CD4-positive, alpha-beta T cell (primary cell): ENCODE measurements around the gene CROCC2. TPM values are rescaled to one million over a fixed set of nuclear protein-coding genes. Genes with fewer than 3 reads are reported as not detected.

ENCODE experiments used
- ATAC-seq: fragments of 200-7000 bp; cut with Tn5 transposase; one replicate; pipeline ENCODE4 v1.10.0; 2022; ENCODE audit warnings: mild to moderate bottlenecking; ENCODE audit not compliant: poor library complexity
- CTCF ChIA-PET: fragments of 350-600 bp; sonication (Branson Sonifier 250); formaldehyde crosslinking; loops from one replicate; lab custom pipeline; 2021; ENCODE audit warnings: antibody characterized with exemption, inconsistent platforms; lab: Charles Lee
- POLR2A ChIA-PET: fragments of 350-600 bp; sonication (Branson Sonifier 250); formaldehyde crosslinking; loops from one replicate; lab custom pipeline; 2021; ENCODE audit warnings: antibody characterized with exemption, inconsistent platforms; lab: Charles Lee
- DNase-seq, 14 experiments: peaks; one replicate each; pipeline ENCODE4 v3.0.0-alpha.2; 2013 to 2020; ENCODE audit warnings: mixed read lengths in 2 of 14
- H3K27ac ChIP-seq, 2 donors: one replicate each; pipeline versions ENCODE4 v1.5.1 to v1.7.0; 2013; ENCODE audit warnings: low read length in 2 of 2, low read depth in 1 of 2, mild to moderate bottlenecking in 1 of 2
- H3K27me3 ChIP-seq, 2 experiments: 1 replicate in 1 of 2; 2 replicates in 1 of 2; pipeline versions ENCODE4 v1.6.1 to v1.7.0; 2013; ENCODE audit warnings: low read length in 2 of 2, control low read depth in 1 of 2, mild to moderate bottlenecking in 1 of 2, moderate library complexity in 1 of 2; ENCODE audit not compliant: insufficient read depth in 2 of 2, control insufficient read depth in 1 of 2
- H3K36me3 ChIP-seq: one replicate; pipeline ENCODE4 v1.6.1; 2013; ENCODE audit warnings: low read length, control low read depth; ENCODE audit not compliant: insufficient read depth
- H3K4me1 ChIP-seq: one replicate; pipeline ENCODE4 v1.6.1; 2013; ENCODE audit warnings: low read length, control low read depth; ENCODE audit not compliant: insufficient read depth
- H3K4me3 ChIP-seq: one replicate; pipeline ENCODE4 v1.5.1; 2013; ENCODE audit warnings: mild to moderate bottlenecking, low read length, moderate library complexity
- H3K9me3 ChIP-seq, 2 experiments: 1 replicate in 1 of 2; 2 replicates in 1 of 2; pipeline versions ENCODE4 v1.6.1 to v1.7.0; 2013; ENCODE audit warnings: low read length in 2 of 2, mild to moderate bottlenecking in 2 of 2, control low read depth in 1 of 2, moderate library complexity in 1 of 2; ENCODE audit not compliant: control insufficient read depth in 1 of 2, insufficient read depth in 1 of 2
- H3K27ac Mint-ChIP-seq: one replicate; pipeline ENCODE4 v1.8.0; 2020; ENCODE audit warnings: mixed read lengths
- H3K27me3 Mint-ChIP-seq: one replicate; pipeline ENCODE4 v1.8.0; 2021; ENCODE audit warnings: mixed read lengths
- H3K36me3 Mint-ChIP-seq: one replicate; pipeline ENCODE4 v1.8.0; 2021; ENCODE audit warnings: low read depth, mixed read lengths
- H3K4me1 Mint-ChIP-seq: one replicate; pipeline ENCODE4 v1.8.0; 2021; ENCODE audit warnings: low read depth, mixed read lengths
- H3K4me3 Mint-ChIP-seq: one replicate; pipeline ENCODE4 v1.8.0; 2020; ENCODE audit warnings: mild to moderate bottlenecking, mixed read lengths
- H3K9me3 Mint-ChIP-seq: one replicate; pipeline ENCODE4 v1.8.0; 2020; ENCODE audit warnings: mixed read lengths
- intact Hi-C, 2 experiments: fragments of 100-400 bp; cut with DNase I in 1 of 2; cut with micrococcal nuclease in 1 of 2; formaldehyde crosslinking; loops; one replicate each; pipeline versions ENCODE4 v1.15.1 to v1.9.0; 2023 to 2025; cut with DNase I, micrococcal nuclease
- total RNA-seq, 174 experiments: library from RNA in 2 of 174; stranded (reverse) in 2 of 174; gene quantifications; one replicate each; pipeline ENCODE4 v1.2.3 and lab custom pipeline; 2021 to 2026
- TF ChIP-seq, protein P1 (sequence below): fragments of 200-600 bp; IDR thresholded peaks from one replicate; pipeline ENCODE4 v1.8.0; 2022; ENCODE audit warnings: antibody characterized with exemption, mild to moderate bottlenecking

Gene CROCC2
- total RNA-seq, 2 experiments from 2014 or later, result not detected

DNA sequence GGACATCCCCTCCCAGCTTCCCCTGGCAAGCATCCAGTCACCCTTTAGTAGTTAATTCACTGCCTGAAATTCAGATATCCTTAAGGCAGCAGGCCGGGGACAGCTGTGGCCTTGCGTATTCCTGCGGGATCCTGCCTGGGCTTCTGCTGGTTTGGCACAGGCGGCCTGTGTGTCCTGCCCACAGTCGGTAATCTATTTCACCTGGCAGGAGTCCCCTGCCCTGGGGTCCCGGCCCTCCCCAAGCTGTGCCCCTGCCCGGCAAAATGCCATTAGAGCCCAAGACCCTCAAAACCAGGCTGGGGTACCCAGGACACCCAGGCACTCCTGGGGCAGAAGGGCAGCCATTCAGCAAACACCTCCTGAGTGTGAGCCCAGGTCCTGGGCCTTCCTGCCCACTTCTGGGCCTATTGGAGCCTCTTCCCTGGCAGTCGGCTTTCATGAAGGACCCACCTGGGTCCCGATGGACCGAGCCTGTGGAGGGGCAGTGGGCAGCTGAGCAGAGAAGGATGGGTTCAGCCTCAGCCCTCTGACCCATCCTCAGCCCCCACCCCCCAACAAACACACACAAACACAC, 11.6 kb downstream of the CROCC2 start:
- TF ChIP-seq, protein P1, sequence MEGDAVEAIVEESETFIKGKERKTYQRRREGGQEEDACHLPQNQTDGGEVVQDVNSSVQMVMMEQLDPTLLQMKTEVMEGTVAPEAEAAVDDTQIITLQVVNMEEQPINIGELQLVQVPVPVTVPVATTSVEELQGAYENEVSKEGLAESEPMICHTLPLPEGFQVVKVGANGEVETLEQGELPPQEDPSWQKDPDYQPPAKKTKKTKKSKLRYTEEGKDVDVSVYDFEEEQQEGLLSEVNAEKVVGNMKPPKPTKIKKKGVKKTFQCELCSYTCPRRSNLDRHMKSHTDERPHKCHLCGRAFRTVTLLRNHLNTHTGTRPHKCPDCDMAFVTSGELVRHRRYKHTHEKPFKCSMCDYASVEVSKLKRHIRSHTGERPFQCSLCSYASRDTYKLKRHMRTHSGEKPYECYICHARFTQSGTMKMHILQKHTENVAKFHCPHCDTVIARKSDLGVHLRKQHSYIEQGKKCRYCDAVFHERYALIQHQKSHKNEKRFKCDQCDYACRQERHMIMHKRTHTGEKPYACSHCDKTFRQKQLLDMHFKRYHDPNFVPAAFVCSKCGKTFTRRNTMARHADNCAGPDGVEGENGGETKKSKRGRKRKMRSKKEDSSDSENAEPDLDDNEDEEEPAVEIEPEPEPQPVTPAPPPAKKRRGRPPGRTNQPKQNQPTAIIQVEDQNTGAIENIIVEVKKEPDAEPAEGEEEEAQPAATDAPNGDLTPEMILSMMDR, result no peak
- POLR2A ChIA-PET, result no interaction called here
- no peak for ATAC-seq
- Mint-ChIP-seq H3K27me3 (peaks cover 4% of the 10 kb centered on the region), H3K9me3 (no peaks in the 10 kb centered on the region), H3K4me1 (no peaks in the 10 kb centered on the region), H3K27ac (no peak overlapping the region), H3K36me3 (no peaks in the 10 kb centered on the region), H3K4me3 (no peak overlapping the region)
- H3K9me3 ChIP-seq, result peaks cover 0 to 4% of the 10 kb centered on the region in 2 experiments
- no peaks in the 10 kb centered on the region for H3K36me3 ChIP-seq
- H3K27me3 ChIP-seq, result peaks cover 27 to 31% of the 10 kb centered on the region in 2 experiments
- DNase-seq, result peak in 3 of 14 experiments; percentile 1 to 28 (median 4)
- H3K4me3 ChIP-seq, result no peak overlapping the region
- peaks cover 3% of the 10 kb centered on the region for H3K4me1 ChIP-seq
- CTCF ChIA-PET, result no interaction called here
- no peak overlapping the region for H3K27ac ChIP-seq
- intact Hi-C loops, result loop anchor here (10.0 kb wide), 2 partner anchors 157 to 237 kb away; partner anchors contain the start of gene PPP1R7 (in 1 of the 2)

DNA sequence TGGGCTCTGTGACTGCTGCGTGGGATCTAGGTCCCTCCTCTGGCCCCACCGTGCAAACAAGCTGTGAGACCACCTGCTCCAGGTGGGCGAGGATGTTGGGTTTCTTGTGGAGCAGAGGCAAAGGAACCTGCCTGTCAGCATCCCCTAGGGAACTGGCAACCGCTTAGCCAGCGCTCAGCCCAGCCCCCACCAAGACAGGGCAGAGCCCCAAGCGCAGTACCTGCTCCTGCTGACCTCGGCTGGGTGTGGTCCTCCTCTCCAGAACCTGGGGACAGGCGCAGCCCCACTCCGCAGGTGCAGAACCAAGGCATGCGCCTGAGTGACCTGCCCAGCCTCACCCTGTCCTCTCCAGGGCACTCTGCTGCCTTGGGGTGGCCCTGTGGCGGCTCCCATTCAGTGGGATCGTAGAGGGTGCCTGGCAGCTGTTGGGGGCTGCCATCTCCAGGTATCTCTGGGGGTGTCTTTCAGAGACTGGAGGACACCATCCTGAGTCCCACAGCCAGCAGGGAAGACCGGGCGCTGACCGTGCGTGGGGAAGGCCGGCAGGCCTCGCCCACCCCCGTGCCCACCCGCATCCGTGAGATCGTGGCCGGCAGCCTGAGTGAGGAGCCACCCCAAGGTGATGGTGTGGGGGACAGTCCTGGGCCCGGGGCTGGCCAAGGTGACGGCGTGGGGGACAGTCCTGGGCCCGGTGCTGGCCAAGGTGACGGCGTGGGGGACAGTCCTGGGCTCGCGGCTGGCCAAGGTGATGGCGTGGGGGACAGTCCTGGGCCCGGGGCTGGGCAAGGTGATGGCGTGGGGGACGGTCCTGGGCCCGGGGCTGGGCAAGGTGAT, 12.3 kb downstream of the CROCC2 start:
- ATAC-seq (no peak), DNase-seq (peak in 3 of 14 experiments; percentile 0 to 24 (median 3))
- ChIA-PET CTCF (no interaction called here), POLR2A (no interaction called here)
- H3K9me3 Mint-ChIP-seq, result no peaks in the 10 kb centered on the region
- H3K4me1 Mint-ChIP-seq, result no peaks in the 10 kb centered on the region
- H3K4me3 Mint-ChIP-seq, result no peak overlapping the region
- no peaks in the 10 kb centered on the region for H3K36me3 ChIP-seq
- H3K27me3 Mint-ChIP-seq, result peaks cover 4% of the 10 kb centered on the region
- peaks cover 0 to under 1% of the 10 kb centered on the region in 2 experiments for H3K9me3 ChIP-seq
- no peak overlapping the region for H3K27ac Mint-ChIP-seq
- TF ChIP-seq, protein P1, result no peak
- peaks cover 3% of the 10 kb centered on the region for H3K4me1 ChIP-seq
- H3K4me3 ChIP-seq, result no peak overlapping the region
- H3K27me3 ChIP-seq, result peaks cover 26 to 27% of the 10 kb centered on the region in 2 experiments
- no peaks in the 10 kb centered on the region for H3K36me3 Mint-ChIP-seq
- intact Hi-C loops, result loop anchor here (10.0 kb wide), 2 partner anchors 156 to 236 kb away; partner anchors contain the start of gene PPP1R7 (in 1 of the 2)
- H3K27ac ChIP-seq, result no peak overlapping the region

DNA sequence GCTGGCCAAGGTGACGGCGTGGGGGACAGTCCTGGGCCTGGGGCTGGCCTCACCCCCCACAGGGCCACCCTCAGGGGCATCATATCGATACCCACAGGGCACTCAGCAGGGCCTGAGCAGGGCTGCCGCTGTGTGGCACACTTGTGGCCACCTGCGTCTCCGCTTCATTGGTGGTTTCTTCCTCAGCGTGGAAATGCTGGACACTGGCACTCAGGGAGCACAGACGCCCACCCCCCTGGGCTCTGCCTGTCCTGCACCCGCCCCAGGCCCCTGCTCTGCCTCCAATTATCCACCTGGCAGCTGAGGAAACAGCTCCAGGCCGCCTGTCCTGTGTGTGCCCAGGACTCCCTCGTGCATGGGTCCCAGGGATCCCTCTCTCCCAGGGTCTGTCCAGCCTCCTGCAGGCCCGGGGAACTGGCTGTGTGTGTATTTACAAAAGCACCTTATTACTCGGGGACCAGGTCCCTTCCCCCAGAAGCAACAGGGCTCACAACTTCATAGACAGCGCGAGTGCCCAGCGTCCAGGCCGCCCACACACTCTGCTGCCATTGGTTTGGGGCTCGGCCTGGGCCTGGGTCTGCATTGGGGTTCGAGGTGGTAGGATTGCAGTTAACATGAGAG, 13.1 kb downstream of the CROCC2 start:
- Histone ChIP-seq H3K27me3 (peaks cover 22 to 23% of the 10 kb centered on the region in 2 experiments), H3K27ac (no peak overlapping the region), H3K9me3 (no peaks in the 10 kb centered on the region), H3K4me1 (peaks cover 3% of the 10 kb centered on the region), H3K4me3 (no peak overlapping the region), H3K36me3 (no peaks in the 10 kb centered on the region)
- H3K27ac Mint-ChIP-seq, result no peak overlapping the region
- H3K4me3 Mint-ChIP-seq, result no peak overlapping the region
- ChIA-PET POLR2A (no interaction called here), CTCF (no interaction called here)
- DNase-seq (peak in 2 of 14 experiments; percentile 4 to 20), ATAC-seq (no peak)
- H3K4me1 Mint-ChIP-seq, result no peaks in the 10 kb centered on the region
- intact Hi-C loops, result loop anchor here (10.0 kb wide), 2 partner anchors 156 to 236 kb away; partner anchors contain the start of gene PPP1R7 (in 1 of the 2)
- TF ChIP-seq, protein P1, result no peak
- no peaks in the 10 kb centered on the region for H3K9me3 Mint-ChIP-seq
- H3K27me3 Mint-ChIP-seq, result peaks cover 4% of the 10 kb centered on the region
- no peaks in the 10 kb centered on the region for H3K36me3 Mint-ChIP-seq
